Measurements from ENCODE around the gene PPEF1.
A peak's percentile ranks its signal among the peaks of the same experiment; 100 is the strongest.
"Not testable (repeated sequence)": the region's sequence is repeated elsewhere in the genome, so short reads cannot be mapped to it uniquely, and the experiment has no call there.

Gene PPEF1

DNA sequence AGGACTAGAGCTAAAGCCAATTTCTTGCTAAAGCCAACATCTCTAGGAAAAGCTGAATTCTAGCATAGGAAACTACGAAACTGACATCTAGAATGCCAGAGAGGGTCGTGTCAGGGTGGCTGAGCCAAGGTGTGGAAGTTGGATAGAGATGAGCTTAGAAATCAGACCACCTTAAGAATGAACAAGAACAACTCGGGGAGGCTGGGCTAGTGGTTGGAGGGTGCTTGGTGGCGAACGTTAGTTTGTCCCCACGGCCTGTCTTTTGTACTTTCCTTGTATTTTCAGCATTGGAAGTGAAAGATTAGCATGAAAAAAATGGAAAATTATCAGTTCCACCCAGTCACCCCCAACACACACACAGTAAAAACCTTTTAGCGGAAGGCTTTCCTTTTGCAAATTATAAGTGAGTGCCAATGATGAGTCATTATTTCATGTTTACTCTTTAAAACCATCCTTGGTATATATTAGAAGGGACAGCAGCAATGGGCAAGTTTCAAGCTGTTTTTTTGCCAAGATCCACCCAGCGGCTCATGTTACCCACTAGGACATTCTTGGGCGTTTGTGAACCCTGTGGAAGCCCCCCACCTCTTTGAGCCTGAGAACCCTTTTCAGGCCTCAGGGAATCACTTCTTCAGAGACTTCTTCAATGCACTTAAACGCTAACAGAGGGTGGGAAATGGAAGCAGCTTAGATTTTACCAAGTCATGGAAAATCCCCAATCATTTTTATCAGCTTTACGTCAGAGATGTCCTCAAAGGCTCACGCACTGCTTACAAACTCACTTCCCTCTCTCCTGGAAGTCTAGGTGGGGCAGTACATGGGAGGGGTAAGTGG lies 4.9 kb upstream of the PPEF1 start:
- DNase-seq (ENCODE audit: low spot score) = no peak

- no peak for DNase-seq (ENCODE audit: low spot score)
These were observed 2.4 kb downstream of the PPEF1 start for GRCh38 chrX:18709833-18710232.

DNA sequence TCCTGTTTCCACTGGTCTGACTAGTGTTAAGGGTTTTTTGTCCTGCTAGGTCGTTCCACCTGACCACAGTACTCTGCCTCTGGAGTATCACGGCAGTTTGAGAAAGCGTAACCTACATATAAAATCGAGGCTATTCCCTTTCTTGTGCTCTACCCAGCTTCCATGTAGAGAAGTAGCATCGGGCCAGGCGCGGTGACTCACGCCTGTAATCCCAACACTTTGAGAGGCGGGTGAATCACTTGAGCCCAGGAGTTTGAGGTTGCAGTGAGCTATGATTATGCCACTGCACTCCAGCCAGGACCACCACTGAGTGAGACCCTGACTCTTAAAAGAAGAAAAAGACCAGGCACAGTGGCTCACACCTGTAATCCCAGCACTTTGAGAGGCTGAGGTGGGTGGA lies 7.5 kb downstream of the PPEF1 start:
- no peak for DNase-seq (ENCODE audit: low spot score)

GRCh38 chrX:18719852-18720251 lies 12.4 kb downstream of the PPEF1 start:
- DNase-seq (ENCODE audit: low spot score) = no peak

DNA sequence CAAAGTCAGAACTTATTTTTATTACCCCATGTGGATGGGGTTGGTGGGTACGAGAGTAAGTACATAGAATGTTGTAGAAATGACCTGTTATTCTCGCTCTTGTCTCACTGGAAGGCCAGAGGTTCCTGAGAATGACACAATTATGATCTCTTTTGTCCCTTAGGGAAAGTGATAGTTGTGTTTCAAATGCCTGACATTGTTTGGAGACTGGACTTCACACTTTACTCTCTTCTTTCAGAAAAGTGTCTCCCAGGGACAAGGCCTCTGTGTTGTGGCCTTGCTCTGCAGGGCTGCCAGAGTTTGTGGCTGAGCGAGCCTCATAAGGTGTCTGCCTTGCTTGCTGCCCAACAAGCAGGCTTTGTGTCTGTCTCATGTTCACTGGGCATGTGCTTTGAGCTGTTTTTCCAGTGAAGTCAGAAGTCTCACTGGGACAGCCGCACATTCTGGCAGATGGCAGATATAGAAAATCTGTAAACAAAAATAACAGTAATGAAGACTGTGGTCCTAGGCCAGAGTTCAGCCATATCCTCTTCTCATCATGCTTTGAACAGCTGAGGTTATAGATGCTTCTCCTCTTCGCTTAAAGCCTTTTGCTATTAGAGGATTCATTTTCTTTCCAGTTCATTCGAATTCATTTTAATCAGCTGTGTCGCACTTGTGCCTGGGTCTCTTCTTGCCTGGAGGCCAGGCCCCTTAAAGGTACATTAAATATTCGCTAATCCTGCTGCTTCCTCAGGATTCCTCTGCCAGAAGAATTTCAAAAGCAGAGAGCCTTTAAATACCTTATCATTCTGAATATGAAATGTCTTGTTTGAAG lies 14.4 kb downstream of the PPEF1 start:
- DNase-seq (ENCODE audit: low spot score) = peak; percentile 63

GRCh38 chrX:18722500-18723071 lies 15.1 kb downstream of the PPEF1 start:
- DNase-seq (ENCODE audit: low spot score) = no peak

DNA sequence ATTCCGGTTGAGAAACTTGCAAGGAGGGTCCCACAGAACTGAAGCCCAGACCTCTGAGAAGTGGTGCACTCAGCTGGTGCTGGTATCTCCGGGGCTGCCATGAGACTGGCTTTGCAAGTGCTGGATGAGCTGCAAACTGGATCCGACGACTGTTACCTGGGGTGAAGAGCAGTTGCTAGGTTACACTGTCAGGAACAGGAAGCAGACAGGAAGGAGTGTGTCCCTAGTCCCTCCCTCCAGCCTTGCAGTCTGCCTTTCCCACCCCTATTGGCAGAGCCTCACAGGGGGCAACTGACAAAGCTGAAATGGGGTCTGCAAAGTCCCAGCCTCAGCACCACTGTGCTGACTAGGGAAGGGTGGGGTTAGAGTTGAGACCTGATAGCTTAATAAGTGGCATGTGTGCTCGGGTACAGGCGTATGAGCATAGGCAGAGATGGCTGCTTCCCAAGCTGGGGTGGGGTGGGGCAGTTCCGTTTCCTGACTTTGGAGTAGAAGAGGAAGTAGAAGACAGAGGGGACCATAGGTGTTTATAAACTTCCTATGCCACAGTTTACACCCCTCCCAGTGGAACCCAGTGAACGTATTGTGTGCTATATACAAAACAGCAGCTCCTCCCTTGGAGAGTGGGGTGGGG lies 18.0 kb downstream of the PPEF1 start:
- DNase-seq (ENCODE audit: low spot score) = no peak

DNA sequence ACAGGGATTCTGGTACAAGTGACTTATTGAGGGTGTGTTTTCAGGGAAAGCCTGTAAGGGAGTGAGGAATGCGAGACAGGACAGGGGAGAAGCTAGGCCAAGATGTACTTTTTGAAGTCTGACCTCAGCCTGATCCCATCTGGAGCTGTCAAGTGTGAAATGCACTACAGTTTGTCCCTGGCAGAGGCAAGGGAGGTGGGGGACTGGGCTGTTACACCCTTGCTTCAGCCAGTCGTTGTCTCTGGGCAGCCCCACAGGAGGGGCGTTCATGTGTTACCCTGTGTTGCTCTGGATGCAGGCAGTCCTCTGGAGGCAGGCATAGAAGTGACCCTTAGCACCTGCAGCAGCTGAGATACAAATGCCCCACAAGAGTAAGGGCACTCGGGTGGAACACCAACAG lies 25.8 kb downstream of the PPEF1 start:
- no peak for DNase-seq (ENCODE audit: low spot score)

DNA sequence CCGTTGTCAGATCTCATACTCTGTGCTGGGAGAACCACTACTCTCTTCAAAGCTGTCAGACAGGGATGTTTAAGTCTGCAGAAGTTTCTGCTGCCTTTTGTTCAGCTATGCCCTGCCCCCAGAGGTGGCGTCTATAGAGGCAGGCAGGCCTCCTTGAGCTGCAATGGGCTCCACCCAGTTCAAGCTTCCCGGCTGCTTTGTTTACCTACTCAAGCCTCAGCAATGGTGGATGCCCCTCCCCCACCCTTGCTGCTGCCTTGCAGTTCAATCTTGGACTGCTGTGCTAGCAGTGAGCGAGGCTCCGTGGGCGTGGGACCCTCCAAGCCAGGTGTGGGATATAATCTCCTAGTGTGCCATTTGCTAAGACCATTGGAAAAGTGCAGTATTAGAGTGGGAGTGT lies 32.2 kb downstream of the PPEF1 start:
- not testable (repeated sequence) for DNase-seq (ENCODE audit: low spot score)

DNA sequence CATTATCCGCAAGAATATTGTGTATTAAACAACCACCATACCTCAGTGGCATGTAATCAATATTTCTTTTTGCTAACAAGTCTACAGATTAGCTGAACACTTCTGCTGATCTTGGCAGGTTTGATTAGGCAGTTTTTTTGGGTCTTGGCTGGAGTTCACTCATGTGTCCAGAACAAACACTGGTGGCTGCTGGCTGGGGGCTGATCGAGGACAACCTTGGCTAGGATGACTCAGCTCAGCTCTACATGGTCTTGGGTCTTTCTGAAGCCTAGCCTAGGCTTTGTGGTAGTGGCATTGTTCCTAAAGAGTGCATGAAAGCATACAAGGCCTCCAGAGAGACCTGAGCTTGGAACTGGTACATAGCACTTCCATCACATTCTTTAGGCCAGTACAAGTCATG lies 41.1 kb downstream of the PPEF1 start:
- no peak for DNase-seq (ENCODE audit: low spot score)

GRCh38 chrX:18753631-18754030 lies 46.2 kb downstream of the PPEF1 start:
- DNase-seq (ENCODE audit: low spot score) = no peak

- DNase-seq (ENCODE audit: low spot score) = no peak
These were observed 48.2 kb downstream of the PPEF1 start for GRCh38 chrX:18755651-18756050.

GRCh38 chrX:18757956-18758932 lies 50.8 kb downstream of the PPEF1 start:
- DNase-seq (ENCODE audit: low spot score) = no peak

GRCh38 chrX:18761750-18762149 lies 54.3 kb downstream of the PPEF1 start:
- DNase-seq (ENCODE audit: low spot score) = no peak

DNA sequence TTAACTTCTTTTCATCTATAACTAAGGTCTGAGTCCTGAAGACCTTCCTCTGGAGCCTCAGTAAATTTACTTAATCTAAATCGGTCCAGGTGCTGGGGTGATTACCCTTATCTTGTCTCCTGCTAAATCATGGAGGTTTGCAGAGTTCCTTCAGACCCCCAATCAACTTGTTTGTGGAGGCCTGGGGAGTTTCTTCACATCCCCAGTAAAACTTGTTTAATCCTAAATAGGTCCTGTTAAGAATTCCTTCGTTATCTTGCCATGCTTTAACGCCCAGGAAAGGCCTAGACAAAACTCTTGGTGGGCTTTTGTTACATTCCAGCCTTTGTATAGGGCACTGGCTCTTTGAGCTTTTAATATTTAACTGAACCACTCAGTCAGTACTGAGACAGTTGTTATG lies 55.7 kb downstream of the PPEF1 start:
- DNase-seq (ENCODE audit: low spot score) = not testable (repeated sequence)

DNA sequence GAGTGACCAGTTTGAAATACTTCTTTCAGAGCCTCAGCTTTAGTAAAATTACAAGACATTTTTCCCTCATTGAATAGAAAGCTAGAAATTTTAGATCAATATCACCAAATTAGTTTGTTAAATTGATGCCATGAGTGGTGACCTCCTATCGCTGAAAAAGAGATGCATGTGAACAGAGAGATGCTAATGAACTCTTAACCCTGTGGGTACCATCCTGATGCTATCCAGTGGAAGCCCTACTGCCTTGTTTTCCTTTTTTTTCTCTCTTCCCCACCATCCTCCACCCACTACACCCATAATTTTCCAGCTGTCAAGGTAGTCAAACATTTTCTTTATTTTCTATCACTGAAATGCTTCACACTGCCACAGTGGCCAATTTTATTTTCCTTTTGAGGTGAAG lies 61.9 kb downstream of the PPEF1 start:
- DNase-seq (ENCODE audit: low spot score) = no peak

DNA sequence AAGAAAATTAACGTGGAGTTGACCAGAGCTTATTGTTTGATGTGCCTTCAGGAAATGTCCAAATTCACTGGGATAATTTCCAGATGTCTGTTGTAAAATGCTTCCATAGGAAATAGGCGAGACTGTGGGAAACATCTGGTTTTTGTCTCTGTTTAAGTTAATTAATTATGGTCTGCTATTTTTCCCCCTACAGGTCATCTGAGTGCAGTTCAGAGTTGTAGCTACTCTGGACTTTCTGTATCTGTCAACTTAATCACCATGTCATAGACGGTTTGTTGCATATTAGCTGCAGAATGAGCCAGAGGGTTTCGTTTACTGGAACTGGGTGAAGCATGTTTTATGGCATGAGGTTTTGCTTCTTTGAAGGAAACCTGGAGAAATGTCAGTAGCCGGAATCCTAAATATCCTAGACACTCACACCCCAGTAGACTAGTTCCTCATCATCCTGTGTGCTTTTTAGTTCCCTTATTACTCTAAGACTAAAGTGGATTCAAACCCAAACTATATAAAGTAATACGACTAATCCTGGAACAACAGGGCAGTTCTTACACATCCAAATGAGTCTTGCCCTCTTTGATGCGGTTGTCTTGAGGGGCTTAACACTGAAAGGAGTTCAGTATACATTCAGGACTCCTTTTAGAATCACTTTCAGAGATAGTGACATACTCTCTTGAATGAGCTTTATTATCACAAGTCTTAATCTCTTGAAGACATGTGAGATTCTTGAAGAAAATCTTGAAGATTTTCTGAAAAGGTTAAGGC lies 62.5 kb downstream of the PPEF1 start:
- no peak for DNase-seq (ENCODE audit: low spot score)

- no peak for DNase-seq (ENCODE audit: low spot score)
These were observed 82.5 kb downstream of the PPEF1 start for GRCh38 chrX:18789916-18790315.

DNA sequence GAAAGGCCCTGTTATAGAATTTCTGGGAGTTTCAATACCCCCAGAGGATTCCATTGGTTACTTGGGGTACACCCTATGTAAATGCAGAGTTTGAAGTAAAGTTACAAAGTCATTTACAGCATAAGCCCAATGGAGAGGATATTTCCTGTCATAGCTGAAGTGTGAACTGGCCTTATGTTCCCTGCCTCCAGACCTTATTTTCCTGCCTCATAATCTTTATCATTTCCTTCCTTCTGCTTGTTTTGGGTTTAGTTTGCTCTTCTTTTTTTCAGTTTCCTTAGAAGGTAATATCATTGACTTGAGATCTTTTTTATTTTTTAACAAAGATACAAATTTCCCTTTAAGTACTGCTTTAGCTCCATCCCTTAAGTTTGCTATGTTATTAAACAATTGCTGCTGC lies 85.4 kb downstream of the PPEF1 start:
- no peak for DNase-seq (ENCODE audit: low spot score)

DNA sequence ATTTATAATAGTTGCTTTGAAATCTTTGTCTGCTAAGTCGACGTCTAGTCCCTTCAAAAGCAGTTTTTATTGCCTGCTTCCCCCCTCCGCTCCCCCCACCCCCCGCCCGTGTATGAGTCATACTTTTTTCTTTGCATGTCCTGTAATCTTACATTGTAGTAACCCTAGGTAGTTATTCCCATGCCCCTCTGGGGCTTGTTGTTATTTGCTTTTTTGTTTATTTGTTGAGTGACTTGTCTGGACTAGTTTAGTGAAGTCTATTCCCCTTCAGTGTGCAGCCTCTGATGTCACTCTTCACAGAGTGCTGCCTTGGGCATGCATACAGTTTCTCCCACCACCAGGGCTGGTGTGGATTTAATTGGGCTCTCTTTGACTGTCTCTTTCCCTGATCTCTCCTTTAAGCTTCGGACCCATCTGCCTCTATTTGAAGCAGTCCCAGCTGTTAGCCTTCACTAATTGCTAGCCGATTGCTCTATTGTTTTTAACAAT lies 86.2 kb downstream of the PPEF1 start:
- DNase-seq (ENCODE audit: low spot score) = no peak
